ENCODE results near the gene CHMP2A. TPM values are rescaled to one million over a fixed set of nuclear protein-coding genes. Genes with fewer than 3 reads are reported as not detected.

Gene CHMP2A
- total and polyA plus RNA-seq, 2 of the 8 experiments (the other 6 are each of a cell fraction or from before 2014, with no cell fraction given): 70.0 to 132 TPM

GRCh38 chr19:58545286-58546018, 9.5 kb downstream of the CHMP2A start:
- peaks cover 28 to 49% of the 10 kb centered on the region in 2 experiments for H3K79me2 ChIP-seq (ENCODE audit: control insufficient read depth in 1 of 2, insufficient read depth in 2 of 2, low read length in 2 of 2)
- H2BK5ac ChIP-seq (ENCODE audit: low read depth, low read length): no peak overlapping the region
- no peak for DNase-seq (ENCODE audit: low read depth in 1 of 2, low spot score in 2 of 2)
- peaks cover 3 to 10% (median 5%) of the 10 kb centered on the region in 4 experiments; a peak in 6 of 7 replicates for H3K4me1 ChIP-seq (replicated peaks in 1 of 4; ENCODE audit: control insufficient read depth in 3 of 4, insufficient read depth in 4 of 4, low read length in 3 of 4)
- H3K9ac ChIP-seq (replicated peaks in 1 of 4; ENCODE audit: extremely low read depth in 1 of 4, low read depth in 3 of 4, low read length in 3 of 4): peak overlapping the region; percentile 92 to 100 (median 95)
- no peak overlapping the region for H4K91ac ChIP-seq (replicated peaks; ENCODE audit: insufficient read length, low read length)
- peak overlapping the region; percentile 73 for H3K56ac ChIP-seq (replicated peaks; ENCODE audit: insufficient read length, low read depth, low read length)
- H3K27ac ChIP-seq (ENCODE audit: low read depth, low read length): peak overlapping the region; percentile 92; the same call in 1 of the 2 replicates
- H3K23ac ChIP-seq (ENCODE audit: insufficient read length): no peak overlapping the region
- peaks cover 39 to 52% of the 10 kb centered on the region in 2 experiments for H4K20me1 ChIP-seq (replicated peaks in 1 of 2; ENCODE audit: control insufficient read depth in 1 of 2, insufficient read depth in 2 of 2, low read length in 2 of 2)
- H3K23me2 ChIP-seq (ENCODE audit: low read depth, low read length): peaks cover 13% of the 10 kb centered on the region
- H2BK12ac ChIP-seq (ENCODE audit: low read depth, low read length): no peak overlapping the region
- CTCF ChIA-PET (ENCODE audit: partially characterized antibody): interaction anchor here (1.9 to 3.6 kb wide), 2 partner anchors 9 to 26 kb away, joined by 9 to 21 read pairs; partner anchors contain the start of genes CHMP2A and ZBTB45
- peaks cover 34 to 53% (median 45%) of the 10 kb centered on the region in 4 experiments for H3K36me3 ChIP-seq (ENCODE audit: control insufficient read depth in 2 of 4, insufficient read depth in 4 of 4, low read length in 3 of 4)
- WGBS, 2 experiments (ENCODE audit: extremely low coverage in 1 of 2, insufficient coverage in 1 of 2, insufficient read length in 1 of 2, insufficient replicate concordance in 2 of 2, low coverage in 1 of 2, low lambda C conversion rate in 2 of 2, missing lambda C conversion rate in 1 of 2): 15% methylated on average over 20 of the region's 21 CpGs; no CpG with 5 or more reads in 1 of the 2 experiments
- H3K9me3 ChIP-seq (ENCODE audit: insufficient read depth in 2 of 2, low read depth in 1 of 2, low read length in 1 of 2): no peaks in the 10 kb centered on the region
- no peak for FAIRE-seq
- H2AFZ ChIP-seq (ENCODE audit: low read length): no peak overlapping the region
- peaks cover 0 to 15% (median 7%) of the 10 kb centered on the region in 4 experiments; a peak in 5 of 7 replicates for H3K27me3 ChIP-seq (replicated peaks in 1 of 4; ENCODE audit: control insufficient read depth in 3 of 4, extremely low read depth in 1 of 4, insufficient read depth in 3 of 4, low read length in 3 of 4)
- H3K4me2 ChIP-seq (ENCODE audit: insufficient read depth in 1 of 2, low read depth in 2 of 2, low read length in 2 of 2): peak overlapping the region; percentile 92 to 98
- no peak overlapping the region for H3K14ac ChIP-seq (ENCODE audit: insufficient read length)
- no peak overlapping the region for H4K8ac ChIP-seq (ENCODE audit: extremely low read depth, insufficient read depth, low read length)
- H3K4me3 ChIP-seq (ENCODE audit: extremely low read depth in 1 of 4, insufficient read depth in 2 of 4, low read depth in 3 of 4, low read length in 4 of 4): peak overlapping the region; percentile 89 to 100 (median 94)
- H4K5ac ChIP-seq (ENCODE audit: insufficient read length, low read depth, low read length): no peak overlapping the region
- H2BK15ac ChIP-seq (ENCODE audit: low read length): no peak overlapping the region
- H3K4ac ChIP-seq (replicated peaks; ENCODE audit: insufficient read length, low read depth, low read length): no peak overlapping the region
- H3K79me1 ChIP-seq (ENCODE audit: low read depth, low read length): peaks cover 13% of the 10 kb centered on the region
- H2BK20ac ChIP-seq (ENCODE audit: low read length): no peak overlapping the region
- H2AK5ac ChIP-seq (ENCODE audit: low read depth, low read length): no peak overlapping the region
- no peak overlapping the region for H3K18ac ChIP-seq (ENCODE audit: extremely low read depth, low read length)
- POLR2A ChIA-PET (ENCODE audit: partially characterized antibody): interaction anchor here (0.9 to 13.8 kb wide), 12 partner anchors 8 to 79 kb away, joined by 3 to 650 read pairs (median 9); partner anchors contain the start of genes CHMP2A, MZF1, SLC27A5 and UBE2M
- no peak overlapping the region for H2BK120ac ChIP-seq (replicated peaks; ENCODE audit: low read depth, low read length)
- TF ChIP-seq CHD1 (IDR thresholded peaks at IDR 0.05; ENCODE audit: low read depth, low read length) (no peak), CTCF (IDR thresholded peaks at IDR 0.05; ENCODE audit: control extremely low read depth in 1 of 3, insufficient read depth in 1 of 3, low read depth in 1 of 3, low read length in 3 of 3) (no peak), CBX8 (IDR thresholded peaks at IDR 0.05; ENCODE audit: borderline replicate concordance, low read depth, low read length) (no peak), MAFK (IDR thresholded peaks at IDR 0.05; ENCODE audit: low read depth, low read length) (no peak), SIX5 (IDR thresholded peaks at IDR 0.05; ENCODE audit: low read depth, low read length) (no peak), USF2 (IDR thresholded peaks at IDR 0.05; ENCODE audit: low read length) (no peak)

Measured in H1 (cell line).